ENCODE data around the gene XXYLT1. TPM values are rescaled to one million over a fixed set of nuclear protein-coding genes. Genes with fewer than 3 reads are reported as not detected.

The XXYLT1 gene
- total RNA-seq, 3 donors from 2014 or later, result 10.0 to 10.7 (median 10.2) TPM

GRCh38 chr3:195259475-195260279, 11.3 kb downstream of the XXYLT1 start:
- Histone ChIP-seq H3K36me3 (ENCODE audit: low read depth) (no peaks in the 10 kb centered on the region), H3K4me3 (peak overlapping the region; percentile 28), H3K4me1 (ENCODE audit: low read depth) (peaks cover 25% of the 10 kb centered on the region), H3K9me3 (no peaks in the 10 kb centered on the region)
- ATAC-seq (peak; percentile 92), DNase-seq (peak; percentile 88 to 95 (median 92))
- intact Hi-C loops (cut with DNase I, micrococcal nuclease), result loop anchor here (5.0 to 10.0 kb wide), 2 partner anchors 572 to 575 kb away; partner anchors contain the start of gene FAM43A (in 2 of the 2)
- peak; percentile 94 for TF ChIP-seq CTCF (IDR thresholded peaks at IDR 0.05)

GRCh38 chr3:195259154-195259474, 11.8 kb downstream of the XXYLT1 start:
- intact Hi-C loops (cut with DNase I, micrococcal nuclease), result loop anchor here in 1 of 2 donors (5.0 kb wide), 1 partner anchor 572 kb away; the partner anchor contains the start of gene FAM43A
- no peak for DNase-seq
- Histone ChIP-seq H3K4me1 (ENCODE audit: low read depth) (peaks cover 25% of the 10 kb centered on the region), H3K36me3 (ENCODE audit: low read depth) (no peaks in the 10 kb centered on the region), H3K9me3 (no peaks in the 10 kb centered on the region), H3K4me3 (no peak overlapping the region)
- TF ChIP-seq CTCF (IDR thresholded peaks at IDR 0.05), result no peak
- no peak for ATAC-seq

GRCh38 chr3:195258449-195259153, 12.4 kb downstream of the XXYLT1 start:
- DNase-seq (no peak), ATAC-seq (no peak)
- Histone ChIP-seq H3K36me3 (ENCODE audit: low read depth) (no peaks in the 10 kb centered on the region), H3K4me3 (no peak overlapping the region), H3K4me1 (ENCODE audit: low read depth) (peaks cover 25% of the 10 kb centered on the region), H3K9me3 (no peaks in the 10 kb centered on the region)
- intact Hi-C loops (cut with DNase I, micrococcal nuclease), result loop anchor here in 1 of 2 donors (5.0 kb wide), 1 partner anchor 571 kb away; the partner anchor contains the start of gene FAM43A
- TF ChIP-seq CTCF (IDR thresholded peaks at IDR 0.05), result no peak

- intact Hi-C loops (cut with DNase I, micrococcal nuclease), result loop anchor here in 1 of 2 donors (5.0 kb wide), 1 partner anchor 570 kb away; the partner anchor contains the start of gene FAM43A
Observed at GRCh38 chr3:195257454-195258448, 13.2 kb downstream of the XXYLT1 start.

More at GRCh38 chr3:195257454-195258448, 13.2 kb downstream of the XXYLT1 start:
- Histone ChIP-seq H3K4me1 (ENCODE audit: low read depth) (peaks cover 25% of the 10 kb centered on the region), H3K9me3 (no peaks in the 10 kb centered on the region), H3K36me3 (ENCODE audit: low read depth) (no peaks in the 10 kb centered on the region), H3K4me3 (no peak overlapping the region)
- no peak for TF ChIP-seq CTCF (IDR thresholded peaks at IDR 0.05)
- ATAC-seq (no peak), DNase-seq (no peak)
